GM08714 (cell line): Measurements from ENCODE around the gene TRPM3.
"Not testable (repeated sequence)": the region's sequence is repeated elsewhere in the genome, so short reads cannot be mapped to it uniquely, and the experiment has no call there.

Experiments
- H3K4me3 ChIP-seq: fragments of 200-500 bp; sonication (Bioruptor generic); 2 replicates; pipeline ENCODE4 v1.5.1; 2014; ENCODE audit warnings: mild to moderate bottlenecking, low read length, inconsistent platforms
- ZNF274 ChIP-seq: IDR thresholded peaks from 2 replicates; pipeline ENCODE4 v1.6.1; 2012; ENCODE audit warnings: mild to moderate bottlenecking, low read depth, low read length

The TRPM3 gene

GRCh38 chr9:70798018-70798417 is 323.4 kb downstream of the TRPM3 start:
- no peak overlapping the region for H3K4me3 ChIP-seq
- TF ChIP-seq ZNF274: no peak

- no peak for TF ChIP-seq ZNF274
Measured at GRCh38 chr9:70795841-70796240, 325.6 kb downstream of the TRPM3 start.

GRCh38 chr9:70792796-70793195 is 328.6 kb downstream of the TRPM3 start:
- no peak for TF ChIP-seq ZNF274

More at GRCh38 chr9:70795841-70796240, 325.6 kb downstream of the TRPM3 start:
- H3K4me3 ChIP-seq: no peak overlapping the region

GRCh38 chr9:70791936-70792335 is 329.5 kb downstream of the TRPM3 start:
- no peak overlapping the region for H3K4me3 ChIP-seq
- no peak for TF ChIP-seq ZNF274

More at GRCh38 chr9:70792796-70793195, 328.6 kb downstream of the TRPM3 start:
- no peak overlapping the region for H3K4me3 ChIP-seq

GRCh38 chr9:70789086-70789485 is 332.3 kb downstream of the TRPM3 start:
- no peak for TF ChIP-seq ZNF274
- H3K4me3 ChIP-seq: no peak overlapping the region

GRCh38 chr9:70784456-70784855 is 337.0 kb downstream of the TRPM3 start:
- H3K4me3 ChIP-seq: no peak overlapping the region
- TF ChIP-seq ZNF274: no peak

GRCh38 chr9:70778568-70778967 is 342.9 kb downstream of the TRPM3 start:
- no peak for TF ChIP-seq ZNF274

GRCh38 chr9:70773579-70773978 is 347.8 kb downstream of the TRPM3 start:
- no peak for TF ChIP-seq ZNF274

More at GRCh38 chr9:70778568-70778967, 342.9 kb downstream of the TRPM3 start:
- H3K4me3 ChIP-seq: no peak overlapping the region

GRCh38 chr9:70772601-70773000 is 348.8 kb downstream of the TRPM3 start:
- no peak for TF ChIP-seq ZNF274
- no peak overlapping the region for H3K4me3 ChIP-seq

More at GRCh38 chr9:70773579-70773978, 347.8 kb downstream of the TRPM3 start:
- no peak overlapping the region for H3K4me3 ChIP-seq

GRCh38 chr9:70765946-70766345 is 355.5 kb downstream of the TRPM3 start:
- no peak for TF ChIP-seq ZNF274

GRCh38 chr9:70761139-70761670 is 360.2 kb downstream of the TRPM3 start:
- no peak for TF ChIP-seq ZNF274

More at GRCh38 chr9:70765946-70766345, 355.5 kb downstream of the TRPM3 start:
- H3K4me3 ChIP-seq: no peak overlapping the region

GRCh38 chr9:70760228-70760627 is 361.2 kb downstream of the TRPM3 start:
- no peak for TF ChIP-seq ZNF274
- no peak overlapping the region for H3K4me3 ChIP-seq

More at GRCh38 chr9:70761139-70761670, 360.2 kb downstream of the TRPM3 start:
- no peak overlapping the region for H3K4me3 ChIP-seq

- TF ChIP-seq ZNF274: no peak
- no peak overlapping the region for H3K4me3 ChIP-seq
Measured at GRCh38 chr9:70753311-70753710, 368.1 kb downstream of the TRPM3 start.

- H3K4me3 ChIP-seq: no peak overlapping the region
- no peak for TF ChIP-seq ZNF274
Measured at GRCh38 chr9:70749066-70749465, 372.4 kb downstream of the TRPM3 start.

GRCh38 chr9:70747261-70747718 is 374.1 kb downstream of the TRPM3 start:
- no peak overlapping the region for H3K4me3 ChIP-seq
- no peak for TF ChIP-seq ZNF274

GRCh38 chr9:70746760-70747159 is 374.7 kb downstream of the TRPM3 start:
- H3K4me3 ChIP-seq: no peak overlapping the region
- TF ChIP-seq ZNF274: no peak

GRCh38 chr9:70746316-70746715 is 375.1 kb downstream of the TRPM3 start:
- TF ChIP-seq ZNF274: no peak
- no peak overlapping the region for H3K4me3 ChIP-seq

GRCh38 chr9:70724794-70725193 is 396.6 kb downstream of the TRPM3 start:
- H3K4me3 ChIP-seq: not testable (repeated sequence)

- not testable (repeated sequence) for H3K4me3 ChIP-seq
Measured at GRCh38 chr9:70724025-70724424, 397.4 kb downstream of the TRPM3 start.

GRCh38 chr9:70706797-70707196 is 414.6 kb downstream of the TRPM3 start:
- not testable (repeated sequence) for H3K4me3 ChIP-seq
